Neutrophil (primary cell): ENCODE measurements around the gene NR2C2.

ENCODE experiments used
- H3K27ac ChIP-seq: fragments of 200-600 bp; sonication (generic); 2 replicates; pipeline ENCODE4 v1.5.1; 2016; ENCODE audit warnings: mild to moderate bottlenecking, moderate library complexity
- H3K27me3 ChIP-seq: fragments of 200-600 bp; sonication (generic); 2 replicates; pipeline ENCODE4 v1.6.0; 2016; ENCODE audit warnings: mild to moderate bottlenecking
- H3K36me3 ChIP-seq: fragments of 200-600 bp; sonication (generic); 2 replicates; pipeline ENCODE4 v1.5.1; 2017
- H3K4me1 ChIP-seq, 2 experiments: fragments of 200-600 bp in 1 of 2; sonication (generic) in 1 of 2; 1 replicate in 1 of 2; 2 replicates in 1 of 2; pipeline versions ENCODE4 v1.5.1 to v1.6.1; 2013 to 2016; ENCODE audit warnings: low read depth in 1 of 2, low read length in 1 of 2, mild to moderate bottlenecking in 1 of 2, moderate library complexity in 1 of 2; ENCODE audit not compliant: control insufficient read depth in 1 of 2, insufficient read depth in 1 of 2
- H3K4me3 ChIP-seq, 2 experiments: fragments of 200-600 bp in 1 of 2; sonication (generic) in 1 of 2; 1 replicate in 1 of 2; 2 replicates in 1 of 2; pipeline ENCODE4 v1.5.1; 2013 to 2016; ENCODE audit warnings: low read depth in 1 of 2, low read length in 1 of 2, mild to moderate bottlenecking in 1 of 2, moderate library complexity in 1 of 2
- H3K9me3 ChIP-seq: fragments of 200-600 bp; sonication (generic); 2 replicates; pipeline ENCODE4 v1.5.1; 2016
- CTCF ChIP-seq: fragments of 200-600 bp; sonication (generic); IDR thresholded peaks from 2 replicates; pipeline ENCODE4 v1.5.1; 2016; ENCODE audit warnings: antibody characterized with exemption

NR2C2 gene

GRCh38 chr3:14946739-14947099 lies 664 bp upstream of the NR2C2 start:
- Histone ChIP-seq H3K27me3 (no peaks in the 10 kb centered on the region), H3K36me3 (peaks cover 27% of the 10 kb centered on the region), H3K4me3 (peak overlapping the region; percentile 89 to 94), H3K4me1 (peaks cover 32 to 40% of the 10 kb centered on the region in 2 experiments), H3K27ac (peak overlapping the region; percentile 100), H3K9me3 (no peaks in the 10 kb centered on the region)
- no peak for TF ChIP-seq CTCF

GRCh38 chr3:14947886-14948608 lies 664 bp downstream of the NR2C2 start:
- Histone ChIP-seq H3K9me3 (no peaks in the 10 kb centered on the region), H3K27ac (peak overlapping the region; percentile 100), H3K4me1 (peaks cover 32 to 40% of the 10 kb centered on the region in 2 experiments), H3K27me3 (no peaks in the 10 kb centered on the region), H3K36me3 (peaks cover 22% of the 10 kb centered on the region), H3K4me3 (peak overlapping the region; percentile 89 to 94)
- peak; percentile 15 for TF ChIP-seq CTCF

DNA sequence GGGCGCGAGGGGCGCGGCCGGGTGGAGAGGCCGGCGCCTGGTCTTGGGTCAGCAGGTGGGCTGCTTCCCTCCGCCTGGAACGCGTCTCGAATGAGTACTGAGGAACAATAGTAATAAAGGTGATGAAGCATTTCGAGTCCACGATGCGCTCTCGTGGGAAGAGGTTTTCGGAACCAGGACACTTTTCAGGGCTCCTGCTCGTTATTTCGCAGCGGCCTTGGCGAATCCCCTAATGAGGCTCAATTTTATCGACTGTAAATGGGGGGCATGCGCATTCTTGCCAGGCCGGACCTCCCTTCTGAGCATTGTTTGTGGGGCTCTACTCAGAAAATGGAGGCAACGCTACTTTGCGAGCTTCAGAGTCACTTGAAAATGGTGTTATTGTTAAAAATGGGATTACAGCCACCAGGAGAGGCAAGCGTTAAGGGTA lies 1.2 kb downstream of the NR2C2 start:
- H3K4me1 ChIP-seq: peaks cover 32 to 40% of the 10 kb centered on the region in 2 experiments
- peak overlapping the region; percentile 100 for H3K27ac ChIP-seq
- no peaks in the 10 kb centered on the region for H3K9me3 ChIP-seq
- H3K4me3 ChIP-seq: peak overlapping the region; percentile 89 to 94
- no peaks in the 10 kb centered on the region for H3K27me3 ChIP-seq
- peaks cover 17% of the 10 kb centered on the region for H3K36me3 ChIP-seq
- TF ChIP-seq CTCF: no peak

DNA sequence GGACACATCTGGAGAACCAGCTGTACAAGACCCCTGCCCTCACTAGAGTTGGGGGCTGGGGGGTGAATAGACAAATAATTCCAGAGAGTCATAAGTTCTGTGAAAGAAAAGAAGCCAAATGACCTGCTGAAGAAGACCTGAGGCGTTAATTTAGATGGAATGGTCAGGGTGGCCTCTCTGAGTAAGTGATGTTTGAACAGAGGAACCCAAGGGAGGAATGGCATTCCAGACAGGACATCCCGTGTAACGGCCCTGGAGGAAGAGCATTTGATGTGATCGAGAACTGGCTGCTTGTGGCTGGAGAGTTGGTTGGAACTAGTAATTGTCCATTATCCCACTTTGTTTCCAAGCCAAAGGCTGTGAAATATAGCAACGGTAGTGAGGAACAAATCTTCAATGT lies 1.7 kb downstream of the NR2C2 start:
- H3K9me3 ChIP-seq: no peaks in the 10 kb centered on the region
- H3K36me3 ChIP-seq: peaks cover 13% of the 10 kb centered on the region
- no peak for TF ChIP-seq CTCF
- peak overlapping the region; percentile 89 to 94 for H3K4me3 ChIP-seq
- H3K27me3 ChIP-seq: no peaks in the 10 kb centered on the region
- peaks cover 32 to 40% of the 10 kb centered on the region in 2 experiments for H3K4me1 ChIP-seq
- H3K27ac ChIP-seq: peak overlapping the region; percentile 100

GRCh38 chr3:14950274-14950673 lies 2.9 kb downstream of the NR2C2 start:
- H3K4me1 ChIP-seq: peaks cover 29 to 37% of the 10 kb centered on the region in 2 experiments
- no peak overlapping the region for H3K4me3 ChIP-seq
- TF ChIP-seq CTCF: no peak
- no peaks in the 10 kb centered on the region for H3K9me3 ChIP-seq
- no peaks in the 10 kb centered on the region for H3K27me3 ChIP-seq
- peak overlapping the region; percentile 12 for H3K27ac ChIP-seq
- peaks cover 2% of the 10 kb centered on the region for H3K36me3 ChIP-seq
